GM18505 (cell line): ENCODE data around the gene RAPGEF3.

Source experiments
- ATAC-seq: cut with Tn5 transposase; IDR thresholded peaks from one replicate; pipeline ENCODE4 v1.9.1; 2021; ENCODE audit not compliant: unreplicated experiment
- POLR2A ChIP-seq: IDR thresholded peaks from 4 replicates; pipeline ENCODE4 v1.6.1; 2011; ENCODE audit warnings: borderline replicate concordance; ENCODE audit not compliant: insufficient read depth, insufficient read length; ENCODE audit errors: extremely low read depth

Gene RAPGEF3

DNA sequence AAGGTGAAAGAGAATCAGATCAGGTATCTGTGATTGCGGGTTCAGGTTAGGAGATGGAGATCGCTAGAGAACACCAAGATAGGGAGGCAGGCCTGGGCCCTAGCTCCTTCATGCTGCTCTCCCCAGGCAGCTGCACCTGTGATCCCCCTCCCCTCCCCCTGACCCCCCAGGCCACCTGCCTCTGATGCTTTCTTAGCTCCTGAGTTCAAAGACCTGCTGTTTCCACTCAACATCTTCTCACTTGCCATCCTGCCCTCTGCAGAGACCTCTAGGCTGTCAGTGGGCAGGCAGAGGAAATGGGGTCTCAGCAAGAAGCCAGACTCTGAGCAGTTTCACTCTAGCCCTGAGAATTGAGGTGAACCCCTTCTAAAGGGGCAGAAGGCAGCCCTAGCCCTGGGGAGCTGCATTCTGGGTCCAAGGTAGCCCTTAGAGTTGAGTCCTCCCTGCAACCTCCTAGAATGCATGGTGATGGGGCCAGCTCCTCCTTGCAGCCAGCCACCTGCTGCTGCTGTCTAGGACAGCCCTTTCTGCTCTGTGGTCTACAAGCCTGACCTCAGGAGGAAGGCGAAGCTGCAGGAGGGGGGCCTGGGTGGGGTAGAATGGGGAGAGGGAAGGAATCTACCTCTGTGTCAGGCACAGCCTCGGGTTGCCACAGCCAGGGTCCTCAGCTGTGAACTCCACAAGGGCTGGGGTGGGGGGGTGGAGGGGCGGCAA, 8.0 kb upstream of the RAPGEF3 start:
- TF ChIP-seq POLR2A: no peak
- ATAC-seq: no peak

DNA sequence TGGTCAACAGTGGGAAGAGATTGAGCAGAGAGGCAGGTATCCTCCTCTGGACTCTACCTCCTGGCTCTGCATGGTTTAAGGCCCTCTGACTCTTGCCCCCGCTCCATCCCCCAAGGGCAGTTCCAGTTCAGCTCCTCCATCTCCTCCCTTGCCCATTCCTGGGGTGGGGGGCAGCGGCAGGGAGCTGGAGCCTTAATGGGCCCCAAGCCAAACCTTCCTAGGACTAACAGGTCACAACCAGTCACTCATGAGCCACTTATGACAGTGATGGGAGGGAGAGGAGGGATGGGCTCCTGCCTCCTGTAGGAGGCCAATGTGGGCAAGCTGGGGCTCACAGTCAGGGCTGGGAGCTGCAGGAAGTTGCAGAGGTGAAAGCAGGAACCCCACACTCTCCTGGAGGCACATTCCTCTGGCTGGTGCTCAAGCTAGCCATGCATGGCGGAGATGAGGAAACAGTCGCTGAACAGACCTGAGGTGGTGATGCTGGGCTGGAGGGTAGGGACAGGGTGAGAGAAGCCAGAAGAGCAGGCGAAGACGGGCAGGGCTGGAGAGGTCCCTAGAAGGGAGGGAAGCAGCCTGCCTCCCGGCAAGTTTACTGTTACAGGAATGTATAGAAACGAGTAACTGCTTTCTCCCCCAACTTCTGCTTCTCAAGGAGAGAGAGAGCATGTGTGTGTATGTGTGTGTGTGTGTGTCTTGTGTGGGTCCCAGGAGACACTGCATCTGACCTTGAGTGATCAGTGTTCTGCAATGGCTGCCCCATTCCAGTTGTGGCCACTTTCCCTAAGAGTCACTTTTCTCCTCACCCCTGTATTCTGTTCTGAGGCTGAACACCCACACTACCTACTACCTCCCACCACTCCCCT, 5.0 kb upstream of the RAPGEF3 start:
- ATAC-seq: no peak
- TF ChIP-seq POLR2A: no peak

DNA sequence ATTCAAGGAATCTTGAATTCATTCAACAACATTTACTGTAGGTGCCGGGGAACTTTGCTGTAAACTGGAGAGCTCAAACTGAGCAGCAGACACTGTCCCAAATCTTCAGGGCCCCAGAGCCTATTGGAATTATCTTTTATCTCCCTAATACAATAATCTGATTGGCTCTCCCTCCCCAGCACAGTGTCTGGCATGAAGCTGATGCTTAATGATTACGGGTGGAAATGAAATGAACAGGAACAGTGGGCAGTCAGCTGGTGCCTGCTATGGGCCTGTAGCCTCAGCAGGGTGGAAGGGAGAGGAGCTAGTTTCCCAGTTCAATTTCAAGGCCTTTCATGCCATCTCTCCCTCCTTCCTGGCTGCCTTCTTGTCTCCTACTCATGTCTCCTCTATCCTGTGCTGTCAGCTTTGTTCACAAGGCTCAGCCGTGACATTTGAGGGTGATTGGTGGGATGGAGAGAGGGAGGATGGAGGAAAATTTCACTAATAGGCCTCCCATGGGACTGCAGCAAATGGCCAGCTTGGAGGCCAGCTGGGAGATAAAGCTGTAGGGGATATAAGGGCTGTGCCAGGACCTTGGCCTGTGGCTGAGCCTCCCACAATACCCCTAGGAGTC, 4.3 kb upstream of the RAPGEF3 start:
- no peak for TF ChIP-seq POLR2A

DNA sequence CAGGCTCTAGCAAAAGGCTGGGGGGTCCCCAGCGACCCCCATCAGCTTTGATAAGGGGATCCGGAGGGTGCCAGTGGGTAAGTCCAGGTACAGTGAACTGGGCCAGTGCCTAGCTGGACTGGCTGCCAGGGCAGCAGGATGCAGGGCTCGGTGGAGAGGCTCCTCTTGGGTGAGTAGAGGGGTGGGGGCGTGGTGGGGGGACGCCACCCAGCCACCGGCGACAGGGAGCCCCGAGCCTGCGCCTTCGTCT, 171 bp downstream of the RAPGEF3 start:
- ATAC-seq: no peak

More for the DNA sequence above, 4.3 kb upstream of the RAPGEF3 start:
- ATAC-seq: no peak

DNA sequence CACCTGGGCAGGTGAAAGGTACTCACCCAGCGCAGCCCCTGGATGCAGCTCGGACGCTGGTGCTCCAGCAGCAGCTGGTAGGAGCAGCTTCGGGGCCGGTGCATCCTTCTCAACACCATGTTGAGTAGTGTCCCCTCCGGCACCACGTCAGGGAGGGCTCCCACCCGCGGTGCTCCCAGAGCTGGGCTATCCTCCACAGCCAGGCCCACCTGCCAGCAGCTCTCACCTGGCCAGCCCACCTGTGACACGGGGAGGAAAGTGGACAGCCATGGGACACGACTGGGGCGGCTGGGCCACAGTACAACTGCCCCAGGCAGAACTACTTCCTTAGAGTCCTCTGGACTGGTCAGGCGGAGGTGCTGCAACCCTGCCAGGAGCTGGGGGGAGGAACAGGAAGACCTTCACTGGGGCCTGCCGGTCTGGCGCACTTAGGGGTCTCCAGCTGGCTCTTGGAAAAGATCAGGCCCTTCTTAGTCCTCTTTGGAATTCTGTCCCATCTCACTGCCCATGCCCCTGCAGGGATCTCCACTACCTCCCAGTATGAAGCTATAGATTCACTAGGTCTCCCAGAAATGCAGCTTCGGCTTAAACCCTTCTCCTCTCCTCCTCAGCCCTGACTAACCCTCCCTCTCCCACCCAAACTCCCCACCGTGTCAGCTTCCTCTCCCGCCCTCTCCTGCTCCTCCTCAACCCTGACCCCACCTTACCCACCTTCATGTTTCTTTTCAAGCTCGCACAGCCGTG, 668 bp downstream of the RAPGEF3 start:
- TF ChIP-seq POLR2A: no peak

More for the DNA sequence above, 171 bp downstream of the RAPGEF3 start:
- TF ChIP-seq POLR2A: no peak

DNA sequence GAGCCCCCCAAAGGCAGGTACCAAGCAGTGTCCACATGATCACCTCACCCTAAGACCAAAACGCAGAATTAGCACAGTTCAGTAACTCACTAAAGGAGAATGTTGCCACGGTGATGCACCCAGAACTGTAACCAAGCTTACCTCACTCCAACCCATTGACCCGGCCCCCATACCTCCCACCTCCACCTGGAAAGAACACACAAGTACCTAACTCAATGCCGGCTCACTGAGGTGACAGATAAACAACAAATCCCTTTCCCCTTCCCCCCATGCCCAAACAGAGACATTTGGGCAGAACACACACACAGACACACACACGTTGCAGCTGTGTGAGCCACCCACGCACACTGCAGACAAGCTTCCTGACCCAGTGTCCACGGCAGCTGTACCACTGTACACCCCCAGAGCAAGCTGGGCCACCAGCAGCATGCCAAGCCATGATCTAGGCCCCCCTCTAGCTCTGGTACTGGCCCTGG, 1.3 kb downstream of the RAPGEF3 start:
- ATAC-seq: no peak
- no peak for TF ChIP-seq POLR2A

More for the DNA sequence above, 668 bp downstream of the RAPGEF3 start:
- no peak for ATAC-seq

DNA sequence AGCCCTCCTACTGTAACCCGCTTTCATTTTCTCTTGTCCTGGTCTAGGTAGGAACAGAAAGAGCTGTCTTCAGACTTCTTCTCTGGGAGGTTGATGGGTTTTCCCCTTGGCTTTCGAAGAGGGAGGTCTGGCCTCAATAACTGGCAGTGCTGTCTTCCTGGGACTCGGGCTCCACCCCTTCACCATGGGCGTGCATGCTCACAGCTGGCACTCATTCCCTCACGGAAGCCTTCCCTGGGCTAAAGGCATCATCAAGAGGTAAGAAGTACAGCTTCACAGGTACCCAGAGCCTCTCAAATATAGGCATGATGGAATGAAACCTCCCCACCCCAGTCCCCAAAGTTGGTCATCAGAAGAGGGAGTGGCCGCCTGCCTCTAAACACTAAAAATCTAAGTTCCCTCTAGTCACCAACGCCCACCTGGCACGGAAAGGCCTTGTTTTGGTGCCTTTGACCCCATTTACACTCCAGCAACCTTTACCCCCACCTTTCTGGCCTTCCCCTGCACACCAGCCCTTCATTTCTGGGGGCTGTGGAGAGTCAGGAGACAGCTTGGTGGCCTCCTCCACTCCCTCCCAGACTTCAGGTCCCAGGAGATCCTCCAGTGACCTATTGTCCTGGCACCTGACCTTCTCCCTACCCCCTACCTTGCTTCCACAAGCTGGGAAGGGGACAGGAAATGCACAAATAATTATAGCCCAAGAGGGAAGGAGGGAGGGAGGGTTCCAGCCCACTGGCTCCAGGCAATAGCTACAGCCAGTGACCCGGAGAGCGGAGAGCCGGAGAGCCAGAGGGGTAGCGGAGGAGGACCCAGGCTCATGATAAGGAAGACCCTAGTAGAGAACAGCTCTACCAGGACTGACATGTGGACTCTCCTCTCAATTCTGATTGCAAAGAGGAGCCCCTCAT, 2.8 kb downstream of the RAPGEF3 start:
- no peak for TF ChIP-seq POLR2A
- peak; percentile 60 for ATAC-seq

DNA sequence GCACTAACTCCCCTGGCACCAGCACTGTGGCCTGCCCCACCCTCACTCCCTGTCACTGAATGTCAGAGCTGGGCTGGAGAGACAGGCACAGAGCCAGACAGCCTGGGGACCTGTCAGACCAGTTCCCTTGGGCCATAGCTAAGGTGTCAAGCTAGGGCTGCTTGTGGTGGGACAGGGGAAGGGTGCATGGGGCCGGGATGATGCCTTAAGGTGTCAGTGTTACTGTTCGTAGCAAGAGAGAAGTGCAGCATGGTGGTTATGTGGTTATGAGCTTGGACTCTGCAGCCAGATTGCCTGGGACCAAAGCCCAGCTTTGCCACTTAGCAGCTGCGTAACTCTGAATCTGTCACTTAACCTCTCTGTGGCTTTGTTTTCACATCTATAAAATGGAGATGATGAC, 3.8 kb downstream of the RAPGEF3 start:
- no peak for TF ChIP-seq POLR2A
- no peak for ATAC-seq

DNA sequence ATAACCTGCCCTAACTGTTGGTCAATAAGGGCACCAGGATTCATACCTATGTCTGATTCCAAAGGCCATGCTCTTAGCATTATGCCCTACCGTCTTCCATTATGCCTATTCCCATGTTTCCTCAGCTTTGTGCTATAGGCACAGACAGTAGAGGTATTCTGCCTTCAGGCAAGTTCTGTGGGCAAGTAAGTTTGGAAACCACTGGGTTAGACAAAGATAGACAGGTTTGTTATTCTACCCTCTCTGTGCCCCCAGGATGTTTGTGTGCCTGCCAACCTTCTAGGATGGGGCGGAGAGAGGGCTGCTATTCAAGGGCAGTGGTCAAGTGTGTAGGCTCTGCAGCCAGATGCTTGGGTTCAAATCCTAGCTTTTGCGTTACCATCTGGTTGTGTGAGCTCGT, 4.6 kb downstream of the RAPGEF3 start:
- TF ChIP-seq POLR2A: no peak
- ATAC-seq: no peak

DNA sequence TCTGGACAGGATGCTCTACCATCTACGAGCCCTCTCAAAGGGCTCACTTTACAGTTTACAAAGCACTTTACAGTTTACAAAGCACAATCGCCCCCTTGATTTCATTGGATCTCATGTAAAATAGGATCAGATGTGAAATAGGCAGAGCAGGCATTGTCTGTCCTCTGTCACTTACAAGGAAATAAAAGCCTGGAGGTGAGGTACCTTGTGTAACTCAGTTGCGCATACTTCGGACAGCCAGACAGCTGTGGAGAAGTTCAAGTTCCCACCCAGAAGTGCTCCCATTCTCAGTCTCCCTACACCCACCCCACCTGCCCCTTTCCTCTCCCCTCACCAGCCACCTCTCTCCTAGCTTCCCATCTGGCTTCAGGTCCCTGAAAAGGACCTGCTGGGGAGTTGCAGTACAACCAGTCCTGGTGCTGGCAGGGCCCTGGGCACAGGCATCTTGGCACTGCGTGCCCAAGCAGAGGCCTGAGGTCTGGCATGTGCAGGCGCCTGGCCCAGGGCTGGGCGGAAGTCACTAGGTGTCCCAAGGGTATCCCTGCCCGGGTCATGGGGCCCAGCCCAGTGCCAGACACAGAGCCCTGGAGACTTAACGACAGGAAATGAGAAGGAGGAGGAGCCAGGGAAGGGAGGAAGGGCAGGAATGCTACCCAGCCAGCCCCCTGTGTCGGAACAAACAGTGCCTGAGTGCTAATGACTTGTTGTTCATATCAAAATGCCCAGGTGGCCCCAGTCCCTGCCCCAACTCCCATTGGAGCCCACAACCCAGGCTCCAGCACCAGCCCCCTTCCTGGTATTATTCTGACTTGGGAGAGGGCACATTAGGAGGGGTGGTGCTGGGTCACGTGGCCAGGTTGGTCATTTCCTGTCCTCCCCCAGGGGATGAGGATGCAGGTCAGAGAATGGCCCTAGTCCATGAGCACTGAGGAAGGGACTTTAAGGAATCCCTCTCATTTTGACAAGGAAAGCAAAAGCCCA, 5.4 kb downstream of the RAPGEF3 start:
- TF ChIP-seq POLR2A: no peak
- no peak for ATAC-seq

DNA sequence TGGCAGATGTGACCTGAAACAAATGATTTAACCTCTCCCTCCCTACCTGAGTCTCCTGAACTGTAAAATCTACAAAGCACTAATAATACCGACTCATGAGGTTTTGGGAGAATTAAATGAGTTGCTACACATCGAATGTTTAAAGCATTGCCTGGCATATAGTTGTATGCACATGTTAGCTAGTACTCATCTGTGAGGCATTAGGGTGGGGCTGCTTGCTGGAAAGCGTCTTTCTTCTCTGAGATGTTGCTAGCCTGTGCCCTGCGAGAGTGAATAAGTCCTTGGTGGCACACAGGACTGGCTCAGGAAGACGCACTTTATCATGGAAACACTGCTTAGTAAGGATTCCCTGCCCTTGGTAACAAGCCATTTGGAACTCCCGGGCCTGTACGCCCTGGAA, 6.1 kb downstream of the RAPGEF3 start:
- no peak for ATAC-seq

DNA sequence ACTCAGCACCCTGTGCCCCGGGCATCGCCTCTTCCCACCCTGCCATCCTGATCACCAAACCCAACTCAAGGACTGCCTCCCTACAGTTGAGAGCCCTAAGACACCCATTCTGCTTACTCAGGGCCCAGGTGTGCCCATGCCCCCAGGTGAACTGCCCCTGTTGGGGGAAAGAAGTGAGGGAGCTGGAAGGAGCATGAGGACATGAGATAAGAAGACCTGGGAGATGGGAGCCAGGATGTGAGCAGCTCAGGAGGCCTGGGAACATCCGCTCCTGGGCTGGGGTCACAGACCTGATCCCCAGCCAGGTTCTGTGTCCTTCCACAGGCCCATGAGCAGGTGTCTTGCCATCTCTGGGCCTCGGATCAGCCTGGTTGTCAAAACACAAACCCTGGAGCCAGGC, 6.6 kb downstream of the RAPGEF3 start:
- no peak for TF ChIP-seq POLR2A
- no peak for ATAC-seq

More for the DNA sequence above, 6.1 kb downstream of the RAPGEF3 start:
- TF ChIP-seq POLR2A: no peak

DNA sequence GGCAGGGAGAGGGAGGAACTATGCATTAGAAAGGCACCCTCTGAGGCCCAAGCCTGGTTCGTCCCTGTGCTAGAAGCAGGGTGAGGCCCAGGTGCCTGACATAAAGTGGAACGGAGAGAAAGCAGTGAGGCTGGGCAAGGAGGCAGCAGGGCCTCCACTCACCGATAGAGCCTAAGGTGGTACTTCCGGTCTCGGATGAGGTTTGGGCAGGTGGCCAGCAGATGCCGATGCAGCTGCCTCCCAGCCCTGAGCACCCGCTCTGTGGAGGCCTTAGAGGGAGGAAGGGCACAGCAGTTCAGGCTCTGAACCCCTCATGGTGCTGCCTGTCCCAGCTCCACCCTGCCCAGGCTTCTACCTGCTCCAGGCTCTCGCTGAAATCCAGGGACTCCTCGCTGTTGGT, 7.1 kb downstream of the RAPGEF3 start:
- no peak for ATAC-seq
- TF ChIP-seq POLR2A: no peak
